HUDEP-2 (cell line): ENCODE measurements around the gene STPG2.
"Not testable (repeated sequence)": the region's sequence is repeated elsewhere in the genome, so short reads cannot be mapped to it uniquely, and the experiment has no call there.

Source experiments
- DNase-seq, 76 experiments: peaks; one replicate each; lab custom pipeline; 2025; ENCODE audit not compliant: unreplicated experiment in 76 of 76; lab: John Stamatoyannopoulos, UW

STPG2 gene

GRCh38 chr4:97953171-97953941 is 189.9 kb downstream of the STPG2 start:
- no peak for DNase-seq

- no peak for DNase-seq
Observed at GRCh38 chr4:97952763-97953162, 190.5 kb downstream of the STPG2 start.

- DNase-seq = no peak
Observed at GRCh38 chr4:97950836-97951235, 192.4 kb downstream of the STPG2 start.

DNA sequence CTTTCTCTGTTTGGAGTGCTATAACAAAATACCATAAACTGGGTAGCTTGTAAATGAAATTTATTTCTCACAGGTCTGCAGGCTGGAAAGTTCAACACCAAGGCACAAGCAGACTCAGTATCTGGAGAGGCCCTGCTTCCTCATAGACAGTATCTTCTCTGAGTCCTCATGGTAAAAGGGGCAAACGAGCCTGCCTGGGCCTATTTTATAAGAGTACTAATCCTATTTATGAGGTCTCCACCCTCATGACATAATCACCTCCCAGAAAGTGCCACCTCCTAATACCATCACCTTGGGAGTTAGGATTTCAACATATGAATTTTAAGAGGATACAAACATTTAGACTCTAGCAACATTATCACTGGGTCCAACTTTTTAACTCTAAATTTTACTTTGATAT is 200.3 kb downstream of the STPG2 start:
- no peak for DNase-seq

- DNase-seq = no peak
Observed at GRCh38 chr4:97942137-97942536, 201.1 kb downstream of the STPG2 start.

DNA sequence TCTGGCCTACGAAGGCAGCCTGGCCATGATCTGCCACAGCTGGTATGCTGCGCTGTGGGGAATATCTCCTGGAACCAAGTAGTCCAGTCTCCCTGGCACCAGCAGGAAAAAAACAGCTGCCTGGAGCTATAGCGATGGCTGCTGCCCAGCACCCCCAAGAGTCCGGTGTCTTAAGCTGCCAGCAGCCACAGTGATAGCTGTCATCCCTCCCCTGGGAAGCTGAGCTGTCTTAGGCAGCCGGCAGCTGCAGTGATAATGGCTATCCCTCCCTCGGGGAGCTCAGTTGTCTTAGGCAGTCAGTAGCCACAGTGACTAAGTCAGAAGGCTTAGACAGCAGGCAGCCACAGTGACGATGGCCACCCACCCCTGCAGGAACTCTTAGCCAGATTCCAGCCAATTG is 205.1 kb downstream of the STPG2 start:
- no peak for DNase-seq

DNA sequence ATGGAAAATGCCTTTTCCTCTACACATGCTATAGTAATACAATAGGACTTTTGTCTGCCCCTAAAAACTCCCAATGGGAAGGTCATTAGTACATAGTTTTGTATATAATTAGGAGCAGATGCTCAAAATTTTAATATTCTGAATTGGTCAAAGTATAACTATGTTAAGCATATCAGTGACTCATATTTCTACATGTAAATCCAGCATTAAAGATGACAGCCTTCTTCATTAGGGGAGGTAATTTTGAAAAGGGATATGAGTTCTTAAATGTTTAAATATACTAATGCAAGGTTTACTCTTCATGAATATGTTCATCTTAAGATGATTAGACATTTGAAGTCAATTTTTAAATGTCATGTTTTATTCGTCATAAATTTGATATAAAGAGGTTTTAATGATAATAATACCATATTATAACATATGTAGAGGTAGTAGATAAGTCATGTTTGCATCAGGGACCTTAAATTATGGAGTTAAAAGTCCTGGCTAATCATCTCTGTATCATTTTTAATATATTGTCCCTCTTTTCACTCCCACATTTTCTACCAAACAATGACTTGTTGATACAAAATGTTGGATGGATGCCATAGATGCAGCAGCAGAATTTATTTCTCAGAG is 218.8 kb downstream of the STPG2 start:
- DNase-seq = no peak

- DNase-seq = no peak
Observed at GRCh38 chr4:97923096-97923495, 220.2 kb downstream of the STPG2 start.

- DNase-seq = no peak
Observed at GRCh38 chr4:97917115-97917514, 226.2 kb downstream of the STPG2 start.

DNA sequence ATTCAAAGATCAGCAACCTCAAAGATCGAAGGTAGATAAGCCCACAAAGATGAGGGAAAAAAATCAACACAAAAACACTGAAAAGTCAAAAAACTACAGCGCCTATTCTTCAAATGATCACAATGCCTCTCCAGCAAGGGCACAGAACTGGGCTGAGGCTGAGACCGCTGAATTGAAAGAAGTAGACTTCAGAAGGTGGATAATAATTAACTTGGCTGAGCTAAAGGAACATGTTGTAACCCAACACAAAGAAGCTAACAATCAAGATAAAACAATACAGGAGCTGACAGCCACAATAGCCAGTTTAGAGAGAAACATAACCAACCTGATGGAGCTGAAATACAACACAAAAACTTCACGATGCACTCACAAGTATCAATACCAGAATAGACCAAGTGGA is 231.1 kb downstream of the STPG2 start:
- DNase-seq = no peak

DNA sequence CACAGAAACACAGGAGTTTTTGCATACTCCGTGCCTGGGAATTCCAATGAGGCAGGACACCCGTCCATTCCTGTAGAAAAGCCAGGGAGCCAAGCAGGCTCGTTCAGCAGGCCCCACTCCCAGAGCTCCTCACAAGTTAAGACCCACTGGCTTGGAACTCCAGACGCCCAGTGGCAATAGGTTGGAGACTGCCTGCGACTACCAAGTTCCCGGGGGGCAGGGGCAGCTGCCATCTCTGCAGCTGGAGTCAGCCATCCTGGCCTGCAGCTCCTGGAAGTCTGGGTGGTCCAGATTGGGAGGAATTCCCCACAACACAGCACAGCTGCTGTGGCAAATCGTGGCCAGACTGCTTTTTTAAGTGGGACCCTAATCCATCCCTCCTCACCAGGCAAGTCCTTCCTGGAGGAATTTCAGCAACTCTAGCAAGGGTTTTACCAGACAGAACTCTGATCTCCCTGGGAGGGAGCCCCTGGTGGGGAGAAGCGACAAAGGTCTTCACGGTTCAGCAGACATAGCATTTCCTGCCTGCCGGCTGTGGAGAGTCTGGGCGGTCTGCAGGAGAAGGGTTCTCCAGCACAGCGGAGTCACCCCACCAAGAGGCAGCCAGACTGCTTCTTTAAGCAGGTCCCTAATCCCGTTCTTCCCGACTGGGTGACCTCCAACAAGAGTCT is 231.9 kb downstream of the STPG2 start:
- DNase-seq = no peak

- DNase-seq = peak in 1 of 76 experiments; percentile 12
Observed at GRCh38 chr4:97910005-97910404, 233.3 kb downstream of the STPG2 start.

DNA sequence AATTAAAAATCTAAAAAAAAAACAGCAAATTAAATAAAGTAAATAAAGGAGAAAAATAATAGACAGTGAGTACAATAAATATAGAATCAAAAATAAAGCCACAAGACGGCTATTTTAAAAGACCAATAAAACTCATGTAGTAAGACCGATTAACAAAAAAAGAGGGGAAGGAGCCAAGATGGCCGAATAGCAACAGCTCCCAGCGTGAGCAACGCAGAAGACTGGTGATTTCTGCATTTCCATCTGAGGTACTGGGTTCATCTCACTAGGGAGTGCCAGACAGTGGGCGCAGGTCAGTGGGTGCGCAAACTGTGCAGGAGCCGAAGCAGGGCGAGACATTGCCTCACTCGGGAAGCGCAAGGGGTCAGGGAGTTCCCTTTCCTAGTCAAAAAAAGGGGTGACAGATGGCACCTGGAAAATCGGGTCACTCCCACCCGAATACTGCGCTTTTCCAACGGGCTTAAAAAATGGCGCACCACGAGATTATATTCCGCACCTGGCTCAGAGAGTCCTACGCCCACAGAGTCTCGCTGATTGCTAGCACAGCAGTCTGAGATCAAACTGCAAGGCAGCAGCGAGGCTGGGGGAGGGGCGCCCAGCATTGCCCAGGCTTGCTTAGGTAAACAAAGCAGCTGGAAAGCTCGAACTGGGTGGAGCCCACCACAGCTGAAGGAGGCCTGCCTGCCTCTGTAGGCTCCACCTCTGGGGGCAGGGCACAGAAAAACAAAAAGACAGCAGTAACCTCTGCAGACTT is 239.7 kb downstream of the STPG2 start:
- not testable (repeated sequence) for DNase-seq

GRCh38 chr4:97900229-97900628 is 243.0 kb downstream of the STPG2 start:
- no peak for DNase-seq

- no peak for DNase-seq
Observed at GRCh38 chr4:97892592-97893266, 250.5 kb downstream of the STPG2 start.

DNA sequence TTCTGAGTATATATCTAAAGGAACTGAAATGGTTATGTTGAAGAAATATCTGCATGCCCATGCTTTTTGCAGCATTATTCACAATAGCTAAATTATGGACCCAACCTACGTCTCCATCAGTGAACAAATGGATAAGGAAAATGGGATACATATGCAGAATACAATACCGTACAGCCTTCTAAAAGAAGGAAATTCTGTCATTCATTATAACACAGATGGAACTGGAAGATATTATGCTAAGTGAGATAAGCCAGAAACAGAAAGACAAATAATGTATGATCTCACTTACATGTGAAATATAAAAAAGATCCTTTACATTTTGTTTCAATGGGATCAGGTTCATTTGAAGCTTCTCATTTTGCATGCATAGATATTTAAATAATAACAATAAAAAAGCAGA is 263.3 kb downstream of the STPG2 start:
- DNase-seq = no peak

DNA sequence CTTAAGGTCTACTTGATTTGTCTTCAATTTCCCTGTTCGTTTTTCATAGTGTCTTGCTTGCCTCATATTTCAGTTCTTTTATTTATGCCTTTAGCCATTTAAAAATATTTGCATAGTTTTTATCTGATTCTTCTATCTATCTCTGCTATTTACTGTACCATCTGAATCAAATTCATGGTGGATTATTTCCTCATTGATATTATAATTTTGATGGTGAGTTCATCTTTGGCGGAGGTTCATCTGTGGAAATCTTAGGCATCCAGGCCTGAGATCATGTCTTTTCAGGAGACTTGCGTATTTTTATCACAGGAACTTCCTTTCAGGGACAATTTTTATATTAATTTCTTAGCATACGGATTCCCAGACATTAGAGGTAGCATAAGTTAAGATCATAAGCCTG is 275.2 kb downstream of the STPG2 start:
- no peak for DNase-seq

DNA sequence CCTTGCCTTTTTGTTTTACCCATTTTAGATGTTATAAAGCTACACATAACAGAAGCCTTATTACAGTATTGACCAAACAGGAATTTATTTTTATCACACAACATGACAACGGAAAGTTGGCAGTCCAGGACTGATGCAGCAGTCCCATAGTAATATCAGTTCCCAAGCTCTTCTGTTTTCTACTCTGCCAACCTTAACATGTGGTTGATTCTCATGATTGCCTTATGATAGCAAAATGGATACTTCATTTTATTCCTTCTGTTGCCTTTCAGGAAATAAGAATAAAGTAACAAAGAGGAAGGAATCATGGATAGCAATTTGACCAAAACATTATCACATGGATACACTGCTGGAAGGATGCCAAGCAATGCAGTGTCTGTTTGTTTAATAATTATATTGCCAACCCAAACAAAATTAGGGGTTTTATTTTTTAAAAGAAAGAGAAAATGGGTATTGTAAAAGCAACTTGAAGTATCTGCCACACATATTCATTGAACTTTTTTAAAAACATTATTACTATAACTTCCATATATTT is 275.7 kb downstream of the STPG2 start:
- no peak for DNase-seq

DNA sequence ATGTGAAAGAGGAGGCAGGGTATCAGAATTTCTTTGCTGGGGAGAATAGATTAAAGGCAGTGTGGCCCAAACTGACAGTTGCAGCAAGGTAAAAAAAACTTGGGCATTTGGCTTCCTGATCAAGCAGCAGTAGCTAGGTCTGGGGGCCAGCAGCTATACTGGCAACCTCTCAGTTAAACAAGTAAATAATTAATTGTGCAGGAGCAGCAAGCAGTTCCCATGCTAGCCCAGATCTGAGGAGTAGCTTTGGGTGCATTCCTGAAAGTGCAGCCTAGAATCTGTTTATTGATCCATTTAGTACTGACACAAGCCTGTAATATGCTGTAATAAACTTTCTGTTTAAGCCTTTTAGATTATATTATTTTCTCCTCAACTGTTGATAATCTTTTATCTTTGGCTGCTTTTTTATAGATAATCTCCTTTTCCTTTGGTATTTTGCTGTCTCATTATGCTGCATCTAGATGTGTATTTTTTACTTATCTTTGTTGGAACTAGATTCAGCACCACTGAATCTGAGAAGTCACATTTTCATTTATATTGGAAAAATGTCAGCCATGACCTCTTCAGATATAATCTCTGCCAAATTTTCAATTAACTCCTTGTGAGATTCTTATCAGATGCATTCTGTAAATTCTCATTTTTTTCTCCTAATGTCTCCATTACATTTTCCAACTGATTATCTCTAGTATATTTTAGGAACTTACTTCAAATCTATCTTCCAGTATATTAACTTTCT is 276.3 kb downstream of the STPG2 start:
- no peak for DNase-seq

DNA sequence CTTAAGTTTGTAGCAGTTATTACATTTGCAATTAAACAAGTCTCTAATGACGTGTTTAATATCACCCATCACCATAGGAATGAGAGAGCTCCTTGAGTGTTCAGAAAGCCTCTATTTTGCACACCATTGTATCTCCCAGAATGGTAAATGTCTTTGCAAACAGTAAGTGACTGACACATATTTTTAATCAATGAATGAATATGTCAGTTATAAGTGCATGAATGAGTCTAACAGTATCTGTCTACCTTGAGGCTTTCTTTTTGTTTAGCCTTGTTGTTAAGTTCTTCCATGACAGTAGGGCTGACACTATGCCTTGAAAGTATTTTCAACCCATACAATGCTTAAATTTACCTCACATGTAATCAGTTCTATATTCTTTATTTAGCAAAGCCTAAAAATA is 292.2 kb downstream of the STPG2 start:
- DNase-seq = no peak
